Inferior parietal cortex (tissue), 1 donor: ENCODE results near the gene MTCH2.
"Not testable (repeated sequence)": the region's sequence is repeated elsewhere in the genome, so short reads cannot be mapped to it uniquely, and the experiment has no call there.

ENCODE experiments used
- DNase-seq: peaks from one replicate; pipeline ENCODE4 v3.0.0-alpha.2; 2016; ENCODE audit errors: extremely low spot score

The MTCH2 gene

GRCh38 chr11:47642099-47642855 is at the start of gene MTCH2:
TSS of gene MTCH2 (minus strand) at chr11:47642559. CDS start at chr11:47642465, 94 bp downstream.
- DNase-seq = peak; percentile 98

GRCh38 chr11:47691979-47692378 is 49.6 kb upstream of the MTCH2 start:
- DNase-seq = no peak

GRCh38 chr11:47689480-47689879 is 47.1 kb upstream of the MTCH2 start:
- no peak for DNase-seq

- DNase-seq = no peak
These were observed 46.6 kb upstream of the MTCH2 start for GRCh38 chr11:47688991-47689390.

GRCh38 chr11:47688111-47688510 is 45.8 kb upstream of the MTCH2 start:
- no peak for DNase-seq

GRCh38 chr11:47686704-47687103 is 44.3 kb upstream of the MTCH2 start:
- not testable (repeated sequence) for DNase-seq

- DNase-seq = no peak
These were observed 43.8 kb upstream of the MTCH2 start for GRCh38 chr11:47686151-47686550.

- no peak for DNase-seq
These were observed 33.5 kb upstream of the MTCH2 start for GRCh38 chr11:47675851-47676250.

- no peak for DNase-seq
These were observed 29.9 kb upstream of the MTCH2 start for GRCh38 chr11:47672283-47672730.

GRCh38 chr11:47669856-47670255 is 27.5 kb upstream of the MTCH2 start:
- no peak for DNase-seq

- no peak for DNase-seq
These were observed 26.3 kb upstream of the MTCH2 start for GRCh38 chr11:47668665-47669064.

GRCh38 chr11:47667555-47667954 is 25.2 kb upstream of the MTCH2 start:
- no peak for DNase-seq

GRCh38 chr11:47667135-47667534 is 24.8 kb upstream of the MTCH2 start:
- DNase-seq = no peak

- DNase-seq = not testable (repeated sequence)
These were observed 22.6 kb upstream of the MTCH2 start for GRCh38 chr11:47664936-47665335.

- DNase-seq = no peak
These were observed 18.9 kb upstream of the MTCH2 start for GRCh38 chr11:47661245-47661644.

GRCh38 chr11:47659276-47659675 is 16.9 kb upstream of the MTCH2 start:
- no peak for DNase-seq

- DNase-seq = no peak
These were observed 14.0 kb upstream of the MTCH2 start for GRCh38 chr11:47656260-47656885.

- DNase-seq = no peak
These were observed 9.6 kb upstream of the MTCH2 start for GRCh38 chr11:47651818-47652469.

- no peak for DNase-seq
These were observed 6.9 kb upstream of the MTCH2 start for GRCh38 chr11:47649276-47649675.

- DNase-seq = no peak
These were observed 3.7 kb upstream of the MTCH2 start for GRCh38 chr11:47646019-47646418.

GRCh38 chr11:47645500-47645899 is 3.1 kb upstream of the MTCH2 start:
- no peak for DNase-seq

- peak; percentile 65 for DNase-seq
These were observed 710 bp downstream of the MTCH2 start for GRCh38 chr11:47641600-47642098.

- not testable (repeated sequence) for DNase-seq
These were observed 1.9 kb downstream of the MTCH2 start for GRCh38 chr11:47640506-47640905.
